LHCN-M2 (cell line): Measurements from ENCODE around the gene TMEM184B. TPM values are rescaled to one million over a fixed set of nuclear protein-coding genes. Genes with fewer than 3 reads are reported as not detected.

Experiments used
- DNase-seq: peaks from one replicate; pipeline ENCODE4 v3.0.0-alpha.2; 2012; ENCODE audit warnings: low read depth
- total RNA-seq: library from RNA; depleted of rRNA; stranded (reverse); fragments of >200 nt; gene quantifications from 2 replicates; pipeline ENCODE4 v1.2.3, GENCODE V29; 2014

The TMEM184B gene
- total RNA-seq, 1 experiment from 2014 or later: 61.3 TPM

- no peak for DNase-seq
These were observed 36.1 kb upstream of the TMEM184B start for GRCh38 chr22:38308791-38309498.

GRCh38 chr22:38305471-38306448 lies 33.0 kb upstream of the TMEM184B start:
- DNase-seq: peak; percentile 50

- no peak for DNase-seq
These were observed 31.7 kb upstream of the TMEM184B start for GRCh38 chr22:38304526-38304925.

DNA sequence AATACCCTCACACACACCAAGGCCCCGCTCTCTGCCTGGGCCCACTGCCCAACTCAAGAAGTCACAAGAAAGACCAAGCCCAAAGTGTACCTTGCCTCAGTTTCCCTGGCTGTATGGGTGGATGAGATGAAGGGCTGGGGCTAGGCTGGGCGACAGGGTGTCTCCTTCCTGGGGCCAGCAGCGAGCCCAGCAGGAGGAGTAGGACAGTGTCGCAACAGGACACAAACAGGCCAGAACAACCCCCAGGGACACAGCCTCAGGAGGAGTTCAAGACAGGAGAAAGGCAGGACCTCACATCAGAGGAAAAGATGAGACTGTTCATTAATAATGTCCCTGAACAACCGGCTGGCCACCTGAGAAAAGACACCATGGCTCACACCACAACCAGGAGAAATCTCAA lies 31.2 kb upstream of the TMEM184B start:
- no peak for DNase-seq

DNA sequence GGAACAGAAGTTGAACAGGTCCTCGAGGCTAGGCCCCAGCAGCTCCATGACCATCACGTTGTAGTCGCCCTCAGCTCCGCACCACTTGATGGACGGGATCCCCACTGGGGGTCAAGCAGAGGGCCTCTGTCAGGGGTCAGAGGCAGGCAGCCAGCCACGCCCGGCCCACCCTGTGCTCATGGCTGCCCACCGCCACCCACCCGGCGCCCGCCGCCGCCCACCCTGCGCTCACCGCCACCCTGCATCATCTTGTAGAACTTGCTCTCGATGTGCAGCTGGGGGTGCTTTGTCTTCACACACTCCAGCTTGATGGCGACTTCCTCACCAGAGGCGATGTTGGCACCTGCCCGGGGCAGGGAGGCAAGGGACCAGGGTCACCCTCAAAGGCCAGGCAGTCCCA lies 30.1 kb upstream of the TMEM184B start:
- no peak for DNase-seq

- DNase-seq: no peak
These were observed 28.1 kb upstream of the TMEM184B start for GRCh38 chr22:38300946-38301345.

DNA sequence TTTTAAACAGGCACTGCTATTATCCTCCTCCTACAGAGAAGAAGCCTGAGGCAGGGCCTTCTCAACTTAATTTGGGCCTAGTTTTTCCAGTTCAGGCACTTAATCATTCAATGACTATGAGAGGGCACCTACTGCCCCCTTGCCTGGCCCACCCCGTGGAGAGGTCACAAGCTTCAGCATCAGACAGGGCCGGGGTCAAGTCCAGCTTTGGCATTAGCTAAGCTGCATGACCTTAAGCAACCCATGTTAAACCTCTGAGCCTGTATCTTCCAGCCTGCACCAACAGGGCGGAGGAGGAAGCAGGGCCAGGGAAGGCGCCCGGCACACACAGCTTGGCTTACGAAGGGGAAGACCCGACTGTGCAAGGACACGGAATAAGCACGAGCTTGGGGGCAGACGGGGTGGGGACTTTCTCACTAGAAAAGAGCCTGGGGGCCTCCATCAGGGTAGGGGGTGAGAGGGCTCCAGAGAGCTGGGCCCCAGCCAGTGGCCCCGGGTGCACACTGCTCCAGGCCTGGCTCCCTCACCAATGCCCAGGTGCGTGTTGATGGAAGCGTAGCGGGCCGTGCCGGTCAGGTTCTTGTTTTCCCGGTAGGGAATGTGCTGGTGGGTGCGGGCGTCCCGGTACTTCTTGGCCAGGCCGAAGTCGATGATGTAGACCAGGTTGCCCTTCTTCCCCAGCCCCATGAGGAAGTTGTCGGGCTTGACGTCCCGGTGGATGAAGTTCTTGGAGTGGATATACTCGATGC lies 27.6 kb upstream of the TMEM184B start:
- no peak for DNase-seq

GRCh38 chr22:38299770-38300102 lies 26.9 kb upstream of the TMEM184B start:
- no peak for DNase-seq

- DNase-seq: no peak
These were observed 25.6 kb upstream of the TMEM184B start for GRCh38 chr22:38298312-38299005.

DNA sequence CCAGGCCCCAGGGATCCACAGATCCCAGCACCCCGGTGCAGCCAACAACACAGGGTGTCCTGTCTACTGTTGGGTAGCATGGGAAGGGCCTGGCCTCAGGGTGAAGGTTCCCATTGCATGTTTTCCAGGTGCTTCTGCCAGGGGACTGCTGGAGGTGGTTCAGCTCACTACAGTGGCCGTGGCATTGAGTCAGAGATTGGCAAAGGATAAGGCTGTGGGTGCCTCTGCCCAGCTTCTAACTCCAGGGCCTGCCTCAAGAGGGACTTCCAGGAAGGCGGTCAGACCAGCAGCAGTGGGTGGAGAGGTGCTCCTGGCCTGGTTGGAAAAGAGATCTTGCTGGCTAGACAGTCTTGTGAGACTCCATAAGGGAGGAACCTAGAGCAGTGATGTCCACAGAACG lies 23.6 kb upstream of the TMEM184B start:
- DNase-seq: no peak

DNA sequence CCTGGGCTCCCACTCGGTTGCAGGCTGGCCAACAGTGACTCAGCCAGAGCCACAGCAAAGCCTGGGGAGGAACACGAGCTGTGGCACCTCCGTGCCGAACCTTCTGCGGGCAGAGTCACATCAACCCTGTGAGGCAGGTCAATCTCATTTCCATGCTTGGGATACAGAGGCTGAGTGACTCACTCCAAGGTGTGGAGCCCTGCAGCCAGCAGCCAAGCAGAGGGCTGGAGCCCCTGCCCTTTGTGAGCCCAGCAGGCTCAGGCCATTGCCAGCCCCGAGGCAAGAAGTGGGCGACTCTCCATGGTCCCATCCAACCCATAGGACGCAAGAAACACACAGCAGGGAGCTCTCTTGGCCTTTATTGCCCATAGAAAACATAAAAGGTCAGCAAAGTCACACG lies 23.1 kb upstream of the TMEM184B start:
- DNase-seq: no peak

- no peak for DNase-seq
These were observed 22.5 kb upstream of the TMEM184B start for GRCh38 chr22:38295339-38295738.

DNA sequence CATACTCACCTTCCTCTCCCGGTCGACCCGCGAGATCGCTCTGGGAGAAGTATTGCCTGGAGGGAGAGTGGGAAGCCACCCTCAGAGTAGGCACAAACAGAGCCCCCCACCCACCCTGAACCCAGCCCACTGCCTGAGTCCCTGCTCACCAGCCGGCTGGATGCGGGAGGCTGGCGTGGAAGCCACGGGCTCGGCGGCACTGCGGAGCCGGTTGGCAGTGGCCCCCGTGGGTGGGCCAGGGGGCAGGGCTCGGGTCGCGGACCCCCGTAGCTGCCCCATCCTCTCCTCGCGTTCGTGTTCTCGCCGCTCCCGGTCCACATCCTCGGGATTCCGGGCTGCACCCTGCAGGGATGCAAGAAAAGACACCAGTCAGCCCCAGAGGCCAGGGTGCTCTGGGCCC lies 21.4 kb upstream of the TMEM184B start:
- no peak for DNase-seq

- DNase-seq: no peak
These were observed 19.9 kb upstream of the TMEM184B start for GRCh38 chr22:38292694-38293093.

GRCh38 chr22:38291201-38291777 lies 18.5 kb upstream of the TMEM184B start:
- DNase-seq: no peak

DNA sequence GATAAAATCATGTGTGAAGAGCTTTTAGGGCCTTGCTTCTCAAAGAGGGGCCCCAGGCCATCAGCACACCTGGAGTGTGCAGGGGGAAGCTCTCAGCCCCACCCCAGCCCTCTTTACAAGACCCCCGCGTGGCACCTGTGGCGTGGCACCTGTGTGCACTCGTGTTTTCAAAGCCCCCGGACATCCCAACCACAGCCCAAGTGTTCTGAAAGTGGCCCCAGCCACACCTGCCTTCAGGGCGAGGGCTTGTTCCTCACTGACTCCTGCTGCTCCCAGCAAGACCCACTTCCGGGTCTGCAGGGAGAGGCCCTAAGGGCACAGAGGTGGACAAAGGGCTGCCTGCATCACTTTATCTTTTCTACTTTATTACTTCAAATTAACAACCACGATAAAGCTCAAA lies 17.5 kb upstream of the TMEM184B start:
- DNase-seq: no peak

- no peak for DNase-seq
These were observed 16.8 kb upstream of the TMEM184B start for GRCh38 chr22:38289583-38290082.

DNA sequence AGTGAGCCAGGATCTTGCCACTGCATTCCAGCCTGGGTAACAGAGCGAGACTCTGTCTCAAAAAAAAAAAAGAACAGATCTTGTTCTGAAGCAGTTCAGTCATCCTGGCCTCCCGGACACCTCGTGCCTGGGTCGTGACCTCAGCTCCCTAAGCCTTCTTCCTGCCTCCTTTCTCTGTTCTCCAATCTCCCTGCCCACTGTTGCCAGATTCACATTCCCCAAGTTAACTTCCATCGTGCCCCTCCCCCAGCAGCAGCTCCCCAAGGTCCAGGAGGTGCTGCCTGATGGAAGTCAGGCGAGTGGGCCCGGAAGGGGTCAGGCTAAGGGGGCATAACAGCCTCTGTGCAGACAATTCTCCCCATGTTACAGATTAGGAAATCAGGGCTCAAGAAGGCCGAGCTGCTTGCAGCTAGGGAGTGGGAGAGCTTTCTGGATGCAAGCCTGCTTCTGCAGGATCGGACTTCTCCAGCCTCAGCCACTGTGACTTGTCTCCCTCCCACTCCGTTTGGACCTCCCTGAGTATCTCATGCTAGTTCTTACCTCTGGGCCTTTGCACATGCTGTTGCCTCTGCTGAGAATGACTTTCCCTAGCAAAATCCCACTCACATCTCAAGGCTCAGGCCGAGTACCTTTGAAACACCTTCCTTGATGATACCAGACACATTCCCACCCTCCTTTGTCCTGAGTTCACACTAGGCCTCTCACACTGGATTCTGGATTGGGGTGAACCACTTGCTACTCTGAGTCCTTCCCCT lies 14.3 kb upstream of the TMEM184B start:
- no peak for DNase-seq

GRCh38 chr22:38285018-38285417 lies 12.2 kb upstream of the TMEM184B start:
- no peak for DNase-seq

- peak; percentile 84 for DNase-seq
These were observed 11.2 kb upstream of the TMEM184B start for GRCh38 chr22:38284042-38284402.
